T-helper 2 cell treated with Interferon-gamma antibody and Interleukin-4, amounts not matched to agents 5 μg/mL and 100 μg/mL, for 36 hours (primary cell): ENCODE results near the gene PPIB.
A peak's percentile ranks its signal among the peaks of the same experiment; 100 is the strongest.

Experiments used
- DNase-seq: peaks from one replicate; pipeline ENCODE4 v3.0.0; 2021; ENCODE audit warnings: low spot score
- H3K27ac Mint-ChIP-seq: one replicate; pipeline ENCODE4 v1.8.0; 2021; ENCODE audit warnings: mild to moderate bottlenecking, mixed read lengths
- H3K27me3 Mint-ChIP-seq: one replicate; pipeline ENCODE4 v1.8.0; 2021; ENCODE audit warnings: low read depth, mixed read lengths
- H3K36me3 Mint-ChIP-seq: one replicate; pipeline ENCODE4 v1.8.0; 2021; ENCODE audit warnings: low read depth, mixed read lengths
- H3K4me1 Mint-ChIP-seq: one replicate; pipeline ENCODE4 v1.8.0; 2021; ENCODE audit warnings: low read depth, mixed read lengths
- H3K4me3 Mint-ChIP-seq: one replicate; pipeline ENCODE4 v1.8.0; 2022; ENCODE audit warnings: mild to moderate bottlenecking, moderate library complexity, mixed read lengths
- H3K9me3 Mint-ChIP-seq: one replicate; pipeline ENCODE4 v1.8.0; 2021; ENCODE audit warnings: mixed read lengths

Gene PPIB

GRCh38 chr15:64166102-64166890 is 3.5 kb upstream of the PPIB start:
- Mint-ChIP-seq H3K36me3 (peaks cover 14% of the 10 kb centered on the region), H3K4me1 (peaks cover 26% of the 10 kb centered on the region), H3K4me3 (no peak overlapping the region), H3K27me3 (no peaks in the 10 kb centered on the region), H3K9me3 (no peaks in the 10 kb centered on the region), H3K27ac (no peak overlapping the region)
- DNase-seq = no peak

GRCh38 chr15:64164436-64164835 is 1.6 kb upstream of the PPIB start:
- Mint-ChIP-seq H3K36me3 (peaks cover 18% of the 10 kb centered on the region), H3K27ac (peak overlapping the region; percentile 96), H3K4me3 (peak overlapping the region; percentile 70), H3K9me3 (no peaks in the 10 kb centered on the region), H3K27me3 (no peaks in the 10 kb centered on the region), H3K4me1 (peaks cover 35% of the 10 kb centered on the region)
- no peak for DNase-seq

GRCh38 chr15:64163659-64164362 is 989 bp upstream of the PPIB start:
- no peaks in the 10 kb centered on the region for H3K27me3 Mint-ChIP-seq
- peak overlapping the region; percentile 96 for H3K27ac Mint-ChIP-seq
- H3K36me3 Mint-ChIP-seq = peaks cover 22% of the 10 kb centered on the region
- no peak for DNase-seq
- peaks cover 38% of the 10 kb centered on the region for H3K4me1 Mint-ChIP-seq
- H3K9me3 Mint-ChIP-seq = no peaks in the 10 kb centered on the region
- H3K4me3 Mint-ChIP-seq = peak overlapping the region; percentile 88

GRCh38 chr15:64162478-64162868 is 349 bp downstream of the PPIB start:
- Mint-ChIP-seq H3K27ac (peak overlapping the region; percentile 88), H3K4me1 (peaks cover 46% of the 10 kb centered on the region), H3K9me3 (no peaks in the 10 kb centered on the region), H3K36me3 (peaks cover 34% of the 10 kb centered on the region), H3K27me3 (no peaks in the 10 kb centered on the region), H3K4me3 (peak overlapping the region; percentile 96)
- DNase-seq = no peak

- H3K27me3 Mint-ChIP-seq = no peaks in the 10 kb centered on the region
- peak overlapping the region; percentile 88 for H3K27ac Mint-ChIP-seq
- DNase-seq = no peak
- peak overlapping the region; percentile 96 for H3K4me3 Mint-ChIP-seq
- peaks cover 44% of the 10 kb centered on the region for H3K4me1 Mint-ChIP-seq
- H3K36me3 Mint-ChIP-seq = peaks cover 40% of the 10 kb centered on the region
- H3K9me3 Mint-ChIP-seq = no peaks in the 10 kb centered on the region
Observed at GRCh38 chr15:64161688-64162477, 939 bp downstream of the PPIB start.

- Mint-ChIP-seq H3K27ac (peak overlapping the region; percentile 33), H3K4me1 (peaks cover 29% of the 10 kb centered on the region), H3K4me3 (peak overlapping the region; percentile 15), H3K27me3 (peaks cover under 1% of the 10 kb centered on the region), H3K36me3 (peaks cover 60% of the 10 kb centered on the region), H3K9me3 (no peaks in the 10 kb centered on the region)
- no peak for DNase-seq
Observed at GRCh38 chr15:64158363-64159134, 4.3 kb downstream of the PPIB start.

GRCh38 chr15:64157599-64158125 is 5.2 kb downstream of the PPIB start:
- Mint-ChIP-seq H3K27me3 (peaks cover 3% of the 10 kb centered on the region), H3K4me1 (peaks cover 29% of the 10 kb centered on the region), H3K9me3 (no peaks in the 10 kb centered on the region), H3K4me3 (no peak overlapping the region), H3K36me3 (peaks cover 62% of the 10 kb centered on the region), H3K27ac (peak overlapping the region; percentile 7)
- DNase-seq = no peak

GRCh38 chr15:64156652-64157331 is 6.0 kb downstream of the PPIB start:
- DNase-seq = no peak
- H3K27ac Mint-ChIP-seq = no peak overlapping the region
- no peak overlapping the region for H3K4me3 Mint-ChIP-seq
- peaks cover 56% of the 10 kb centered on the region for H3K36me3 Mint-ChIP-seq
- no peaks in the 10 kb centered on the region for H3K9me3 Mint-ChIP-seq
- peaks cover 3% of the 10 kb centered on the region for H3K27me3 Mint-ChIP-seq
- H3K4me1 Mint-ChIP-seq = peaks cover 25% of the 10 kb centered on the region

GRCh38 chr15:64155802-64156651 is 6.8 kb downstream of the PPIB start:
- H3K27me3 Mint-ChIP-seq = peaks cover 3% of the 10 kb centered on the region
- no peak for DNase-seq
- peaks cover 54% of the 10 kb centered on the region for H3K36me3 Mint-ChIP-seq
- no peaks in the 10 kb centered on the region for H3K9me3 Mint-ChIP-seq
- H3K27ac Mint-ChIP-seq = no peak overlapping the region
- peaks cover 24% of the 10 kb centered on the region for H3K4me1 Mint-ChIP-seq
- no peak overlapping the region for H3K4me3 Mint-ChIP-seq

- H3K4me3 Mint-ChIP-seq = peak overlapping the region; percentile 76
- H3K36me3 Mint-ChIP-seq = peaks cover 39% of the 10 kb centered on the region
- peaks cover 3% of the 10 kb centered on the region for H3K27me3 Mint-ChIP-seq
- no peaks in the 10 kb centered on the region for H3K9me3 Mint-ChIP-seq
- peak; percentile 86 for DNase-seq
- peak overlapping the region; percentile 50 for H3K27ac Mint-ChIP-seq
- H3K4me1 Mint-ChIP-seq = peaks cover 21% of the 10 kb centered on the region
Observed at GRCh38 chr15:64153480-64154367, 9.1 kb downstream of the PPIB start.

GRCh38 chr15:64152507-64153387 is 10.1 kb downstream of the PPIB start:
- Mint-ChIP-seq H3K27ac (no peak overlapping the region), H3K4me3 (peak overlapping the region; percentile 49), H3K9me3 (no peaks in the 10 kb centered on the region), H3K36me3 (peaks cover 31% of the 10 kb centered on the region), H3K27me3 (peaks cover 3% of the 10 kb centered on the region), H3K4me1 (peaks cover 16% of the 10 kb centered on the region)
- DNase-seq = no peak
